NCI-H1092 (cell line): ENCODE measurements around the gene DUSP28.

Source experiments
- DNase-seq: peaks from one replicate; lab custom pipeline; 2025; lab: John Stamatoyannopoulos, UW

Gene DUSP28

GRCh38 chr2:240600451-240600961 lies 40.3 kb downstream of the DUSP28 start:
- no peak for DNase-seq

DNA sequence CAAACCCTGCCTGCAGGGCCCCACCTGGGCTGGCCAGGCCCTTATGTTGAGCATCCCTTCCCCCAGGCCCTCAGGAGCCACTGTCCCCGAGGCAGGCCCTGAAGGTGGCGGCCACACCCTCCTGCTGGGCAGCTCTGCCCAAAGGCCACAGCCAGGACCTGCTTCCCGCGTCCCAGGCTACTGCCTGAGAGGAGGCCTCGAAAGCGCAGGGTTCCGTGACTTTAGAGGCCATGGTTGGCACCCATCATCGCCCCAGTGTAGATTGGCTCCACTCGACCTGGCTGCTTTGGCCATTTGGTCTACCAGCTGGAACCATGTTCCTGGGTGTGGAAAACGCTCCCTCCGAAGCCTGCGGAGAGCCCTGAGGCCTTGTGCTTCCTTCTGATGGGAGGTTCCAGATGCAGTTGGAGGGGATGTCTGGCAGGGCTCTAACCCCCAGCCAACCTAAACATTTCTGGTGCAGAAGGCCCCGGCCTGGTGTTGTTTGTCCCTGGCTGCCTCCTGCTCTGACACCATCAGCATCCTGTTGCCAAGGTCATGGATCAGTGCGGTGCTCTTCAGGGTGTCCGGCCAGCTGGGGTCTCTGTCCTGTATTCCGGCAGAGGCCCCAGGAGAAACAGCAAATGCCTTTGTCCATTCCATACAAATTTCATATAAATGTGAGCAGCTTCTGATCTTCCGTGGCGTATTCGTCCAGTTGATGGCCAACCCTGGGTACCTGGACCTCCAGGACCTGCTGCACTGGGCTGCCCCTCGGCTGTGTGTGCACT lies 41.1 kb downstream of the DUSP28 start:
- DNase-seq, result no peak

DNA sequence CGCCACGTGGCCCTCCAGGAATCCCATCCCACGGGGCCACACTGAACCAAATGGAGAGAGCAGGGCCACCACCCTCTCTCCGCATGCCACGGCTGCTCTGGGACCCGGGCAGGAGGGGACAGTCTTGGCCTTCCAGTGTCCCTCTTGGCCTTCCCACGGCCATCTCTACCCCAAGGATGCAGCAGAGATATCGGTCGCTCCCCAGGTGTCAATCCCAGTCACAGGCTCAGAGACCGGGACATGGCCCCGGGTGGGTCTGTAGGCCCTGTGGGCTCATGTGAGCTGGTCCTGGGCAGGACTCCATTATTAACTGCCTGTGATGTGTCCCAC lies 41.6 kb downstream of the DUSP28 start:
- no peak for DNase-seq

DNA sequence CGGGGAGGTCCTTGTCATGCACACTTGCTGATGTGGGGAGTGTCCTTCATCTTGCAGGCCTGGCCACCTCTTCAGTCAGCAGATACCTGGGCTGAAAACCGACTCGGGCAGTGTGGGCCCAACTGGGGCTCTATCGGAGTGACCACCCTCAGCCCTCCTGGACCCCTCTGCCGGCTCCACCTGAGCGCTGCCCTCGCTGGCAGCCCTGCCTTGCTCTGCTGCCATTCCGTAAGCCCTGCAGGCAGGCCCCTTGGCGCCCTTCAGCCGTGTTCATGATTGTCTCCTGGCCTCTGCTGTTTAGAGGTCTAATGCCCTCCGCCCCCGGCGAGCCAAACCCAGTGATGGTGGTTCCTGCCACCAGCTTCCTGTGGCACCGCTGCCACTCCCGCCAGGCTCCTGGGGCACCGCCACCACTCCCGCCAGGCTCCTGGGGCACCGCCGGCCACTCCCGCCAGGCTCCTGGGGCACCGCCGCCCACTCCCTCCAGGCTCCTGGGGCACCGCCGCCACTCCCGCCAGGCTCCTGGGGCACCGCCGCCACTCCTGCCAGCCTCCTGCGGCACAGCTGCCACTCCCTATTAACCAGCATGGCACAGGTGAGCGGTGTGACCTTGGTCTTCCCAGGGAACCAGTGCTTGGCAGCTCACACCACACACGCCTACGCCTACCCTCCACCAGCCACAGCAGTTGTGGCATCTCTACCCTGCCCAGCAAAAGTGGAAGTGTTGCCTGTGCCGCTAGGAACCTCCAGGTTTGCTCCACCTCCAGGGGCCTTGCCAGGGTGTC lies 42.3 kb downstream of the DUSP28 start:
- DNase-seq, result no peak

DNA sequence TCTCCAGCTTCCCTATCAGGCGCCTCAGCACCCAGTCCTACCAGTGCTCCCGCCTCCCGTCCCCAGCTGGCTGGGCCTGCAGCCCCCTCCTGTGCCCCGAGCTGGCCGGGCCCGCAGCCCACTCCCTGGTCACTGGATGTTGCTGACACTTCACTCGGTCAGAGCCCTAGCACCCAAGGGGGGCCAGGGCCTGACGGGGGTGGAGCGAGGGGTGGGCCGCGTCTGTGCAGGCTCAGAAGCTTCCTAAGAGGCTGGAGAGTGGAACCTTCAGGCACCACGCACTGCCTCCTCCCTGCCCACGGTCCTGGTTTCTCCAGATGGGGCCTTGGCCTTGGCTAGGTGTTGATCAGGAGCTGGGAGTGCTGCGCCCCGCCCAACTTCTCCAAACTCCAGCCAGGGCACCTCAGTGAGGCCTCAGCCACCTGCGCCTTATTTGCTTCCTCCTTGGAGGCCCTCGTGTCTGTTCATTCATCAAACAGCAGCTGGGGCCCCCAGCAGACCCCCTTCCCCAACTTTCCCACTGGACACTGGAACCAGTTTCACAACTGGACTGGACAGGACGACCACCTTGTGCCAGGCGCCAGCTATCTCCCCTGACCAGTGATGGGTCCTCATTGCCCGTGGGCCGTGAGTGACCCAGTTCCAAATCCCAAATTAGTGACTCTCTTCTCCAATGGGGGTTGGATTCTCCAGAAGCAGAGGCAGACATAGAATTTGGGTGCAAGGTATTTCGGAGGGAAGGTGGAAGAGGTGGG lies 43.1 kb downstream of the DUSP28 start:
- DNase-seq, result no peak

DNA sequence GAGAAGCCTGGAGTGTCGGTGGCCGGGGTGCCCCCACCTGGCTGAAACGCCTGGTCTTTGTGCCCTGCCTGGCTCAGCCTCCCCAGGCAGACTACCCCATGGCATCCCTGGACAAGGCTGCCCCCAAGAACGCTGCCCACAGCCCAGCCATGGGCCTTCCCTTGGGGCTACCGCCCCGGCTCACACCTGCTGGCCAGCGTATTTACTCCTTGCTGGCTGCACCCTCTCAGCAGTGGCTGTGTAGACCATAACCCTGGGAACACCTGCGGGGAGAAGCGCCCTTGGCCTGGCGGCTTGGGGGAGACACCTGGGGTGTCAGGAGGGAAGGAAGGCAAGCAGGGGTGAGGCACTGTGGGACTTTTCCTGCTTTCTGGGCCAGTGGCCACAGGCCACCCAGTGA lies 43.7 kb downstream of the DUSP28 start:
- no peak for DNase-seq

GRCh38 chr2:240604291-240604938 lies 44.3 kb downstream of the DUSP28 start:
- no peak for DNase-seq

DNA sequence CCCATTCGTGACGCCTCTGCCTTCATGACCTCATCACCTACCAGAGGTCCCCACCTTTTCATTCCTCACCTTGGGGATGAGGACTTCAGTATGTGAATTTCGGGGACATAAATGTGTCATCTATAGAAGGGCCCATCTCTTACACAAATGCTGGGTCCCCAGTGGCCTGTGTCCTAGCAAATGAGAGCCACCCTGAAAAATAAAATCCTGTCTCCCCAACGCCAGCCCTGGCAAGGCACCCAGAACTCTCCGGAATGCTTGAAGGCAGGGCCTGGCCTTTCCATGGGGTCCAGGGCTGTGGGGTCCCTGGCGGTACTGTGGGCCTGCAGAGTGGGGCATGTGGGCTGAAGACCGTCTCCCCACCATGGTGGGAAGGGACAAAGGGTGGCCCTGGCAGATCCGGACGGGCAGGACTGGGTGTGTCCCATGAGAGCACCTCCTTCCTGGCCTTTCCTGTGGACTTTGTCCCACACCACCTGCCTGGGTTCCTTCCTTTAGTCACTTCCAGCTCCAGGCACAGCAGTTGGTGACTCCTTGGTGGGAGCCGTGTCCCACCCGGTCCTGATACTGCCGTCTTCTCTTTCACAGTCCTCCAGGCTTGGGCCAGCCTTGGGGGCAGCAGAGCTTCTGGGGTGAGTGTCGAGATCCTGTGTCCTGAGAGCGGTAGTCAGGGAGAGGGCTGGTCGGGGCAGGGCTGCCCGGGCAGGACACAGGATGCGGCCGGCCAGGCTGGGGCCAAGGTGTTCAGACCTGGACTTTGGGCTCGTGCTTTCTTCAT lies 45.0 kb downstream of the DUSP28 start:
- DNase-seq, result no peak

DNA sequence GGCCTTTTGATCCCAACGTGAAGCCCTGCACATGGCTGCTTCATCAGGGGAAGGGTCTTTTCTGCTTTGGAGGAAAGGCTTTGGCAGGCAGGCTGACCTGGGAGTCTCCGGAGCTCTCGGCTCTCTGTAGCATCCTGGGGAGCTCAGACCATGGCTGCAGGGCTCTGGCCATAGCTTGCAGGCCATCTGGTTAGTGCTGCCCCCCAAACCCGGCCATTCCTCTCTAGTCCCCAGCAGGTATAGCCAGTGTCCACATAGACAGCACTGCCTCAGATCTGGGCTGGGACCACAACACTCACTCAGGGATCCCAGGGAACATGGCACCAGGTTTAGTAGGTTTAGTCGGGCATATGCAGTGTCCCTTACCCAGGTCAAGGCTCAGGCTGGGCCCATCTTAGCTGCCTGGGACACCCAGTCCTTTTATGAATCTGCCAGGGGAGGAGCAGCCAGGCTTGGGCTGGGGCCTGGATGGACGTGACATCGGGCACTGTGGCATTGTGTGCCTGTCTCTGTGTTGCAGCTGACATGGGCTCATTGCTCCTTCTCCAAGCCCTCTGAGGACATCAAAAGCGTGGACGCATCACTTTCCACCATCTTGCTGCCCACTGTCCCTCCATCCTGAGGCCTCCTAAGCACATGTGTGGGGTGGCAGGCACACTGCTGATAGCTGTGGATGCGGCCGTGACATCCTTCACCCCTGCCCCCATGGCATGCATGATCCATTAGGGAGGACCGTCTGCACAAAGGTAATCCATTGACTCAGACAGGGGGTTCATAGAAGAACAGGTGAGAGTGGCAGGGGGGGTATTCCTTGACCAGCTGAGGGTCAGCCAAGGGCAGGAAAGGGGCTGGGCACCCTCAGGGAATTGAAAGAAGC lies 45.9 kb downstream of the DUSP28 start:
- no peak for DNase-seq

- no peak for DNase-seq
Measured at GRCh38 chr2:240611601-240612210, 51.5 kb downstream of the DUSP28 start.
